Activated CD8-positive, alpha-beta memory T cell treated with anti-CD3 and anti-CD28 coated beads for 1 hour (primary cell): ENCODE data around the gene MORN4.
"Not testable (repeated sequence)": the region's sequence is repeated elsewhere in the genome, so short reads cannot be mapped to it uniquely, and the experiment has no call there.

Experiments
- DNase-seq, 2 donors: peaks; one replicate each; pipeline ENCODE4 v3.0.0-alpha.2; 2020; ENCODE audit warnings: low read depth in 1 of 2; ENCODE audit errors: extremely low read depth in 1 of 2

The MORN4 gene

GRCh38 chr10:97632949-97633884 lies at the start of gene MORN4:
Gene MORN4 (minus strand): TSS chr10:97633500. CDS start chr10:97619653, 13,847 bp downstream.
- DNase-seq = peak; percentile 79 to 81

- no peak for DNase-seq
Measured at GRCh38 chr10:97682042-97682441, 48.7 kb upstream of the MORN4 start.

DNA sequence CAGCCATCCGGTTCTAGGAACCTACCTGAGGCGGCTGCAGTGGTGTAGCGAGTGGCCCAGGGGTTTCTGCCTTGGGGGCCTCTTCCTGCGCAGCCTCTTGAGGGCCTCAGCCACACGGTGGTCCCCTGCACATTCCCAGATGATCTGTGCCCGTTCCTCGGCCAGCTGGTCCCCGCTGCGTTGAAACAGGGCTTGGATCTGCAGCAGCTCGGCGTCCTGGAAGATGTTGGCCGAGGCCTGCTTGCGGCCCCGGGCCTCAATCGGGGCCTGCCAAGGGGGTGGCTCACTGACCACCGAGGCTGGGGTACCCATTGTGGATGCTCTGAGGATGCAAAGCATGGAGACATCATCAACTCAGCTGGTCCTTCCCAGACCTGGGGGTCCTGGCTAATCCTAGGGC lies 46.3 kb upstream of the MORN4 start:
- DNase-seq = no peak

- peak; percentile 16 to 32 for DNase-seq
Measured at GRCh38 chr10:97676770-97677581, 43.7 kb upstream of the MORN4 start.

- no peak for DNase-seq
Measured at GRCh38 chr10:97675222-97675621, 41.9 kb upstream of the MORN4 start.

GRCh38 chr10:97673736-97674525 lies 40.6 kb upstream of the MORN4 start:
- DNase-seq = no peak

- no peak for DNase-seq
Measured at GRCh38 chr10:97669571-97669970, 36.3 kb upstream of the MORN4 start.

- DNase-seq = no peak
Measured at GRCh38 chr10:97667463-97667862, 34.2 kb upstream of the MORN4 start.

DNA sequence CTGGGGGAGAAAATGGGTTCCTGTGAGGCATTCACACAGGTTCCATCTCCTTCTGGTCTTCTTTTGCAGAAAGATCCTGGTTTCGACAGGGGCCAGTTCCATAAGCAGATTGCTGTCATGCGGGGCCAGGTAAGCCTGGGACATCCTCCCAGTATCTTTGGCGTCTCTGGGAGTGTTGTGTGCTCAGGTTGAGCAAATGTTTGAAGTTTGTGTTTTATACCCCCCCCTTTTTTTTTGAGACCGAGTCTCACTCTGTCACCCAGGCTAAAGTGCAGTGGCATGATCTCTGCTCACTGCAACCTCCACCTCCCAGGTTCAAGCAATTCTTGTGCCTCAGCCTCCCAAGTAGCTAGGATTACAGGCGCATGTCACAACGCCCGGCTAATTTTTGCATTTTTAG lies 33.7 kb upstream of the MORN4 start:
- DNase-seq = no peak

GRCh38 chr10:97664282-97664850 lies 31.1 kb upstream of the MORN4 start:
- DNase-seq = no peak

DNA sequence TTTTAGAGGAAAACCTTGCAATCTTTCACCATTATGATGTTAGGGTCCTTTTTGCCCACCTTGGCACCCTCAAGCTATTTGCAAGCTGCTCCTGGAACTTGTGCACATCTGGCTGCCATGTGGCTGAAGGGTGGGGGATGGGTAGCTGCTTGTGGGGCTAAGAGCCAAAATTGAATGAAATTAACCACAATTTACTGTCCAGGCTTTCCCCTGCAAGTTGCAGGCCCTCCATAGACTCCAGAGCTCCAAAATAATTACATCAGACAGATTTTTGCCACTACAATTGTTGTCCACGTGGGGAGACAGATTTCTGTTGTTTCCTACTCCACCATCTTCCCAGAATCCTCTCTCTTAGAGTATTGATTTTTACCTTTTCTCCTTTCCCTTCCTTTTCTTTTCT lies 26.3 kb upstream of the MORN4 start:
- DNase-seq = no peak

GRCh38 chr10:97656777-97657176 lies 23.5 kb upstream of the MORN4 start:
- no peak for DNase-seq

DNA sequence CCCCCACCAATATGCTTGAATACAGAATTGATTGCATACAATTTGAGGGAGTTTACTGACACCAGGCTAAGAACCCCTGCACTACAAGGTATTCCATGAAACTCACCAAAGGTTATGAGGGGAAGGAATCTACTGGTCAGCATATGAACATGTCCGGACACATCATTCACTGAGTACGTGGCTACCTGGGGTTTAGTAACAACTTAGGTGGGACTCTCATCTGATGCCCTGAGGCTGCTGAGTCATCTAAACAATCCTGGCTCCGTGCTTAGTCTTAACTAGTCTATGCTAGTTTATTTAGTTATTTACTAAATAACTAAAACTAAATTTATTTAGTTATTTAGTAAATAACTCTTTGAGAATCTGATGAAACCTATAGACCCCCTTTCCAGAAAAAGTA lies 18.5 kb upstream of the MORN4 start:
- DNase-seq = no peak

GRCh38 chr10:97650726-97651125 lies 17.4 kb upstream of the MORN4 start:
- no peak for DNase-seq

DNA sequence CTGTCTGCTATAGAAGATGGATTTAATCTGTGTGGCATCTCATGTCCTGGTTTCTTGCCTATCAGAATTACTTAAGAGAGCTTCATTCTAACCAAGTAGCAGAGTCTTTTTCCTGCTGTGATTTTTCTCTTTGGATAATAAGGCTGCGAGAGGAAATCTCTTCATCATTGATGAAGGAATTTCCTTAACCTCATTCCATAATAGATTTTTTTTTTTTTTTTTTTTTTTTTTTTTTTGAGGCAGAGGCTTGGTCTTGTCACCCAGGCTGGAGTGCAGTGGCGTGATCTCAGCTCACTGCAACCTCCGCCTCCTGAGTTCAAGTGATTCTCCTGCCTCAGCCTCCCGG lies 16.1 kb upstream of the MORN4 start:
- not testable (repeated sequence) for DNase-seq

- no peak for DNase-seq
Measured at GRCh38 chr10:97648562-97649404, 15.5 kb upstream of the MORN4 start.

DNA sequence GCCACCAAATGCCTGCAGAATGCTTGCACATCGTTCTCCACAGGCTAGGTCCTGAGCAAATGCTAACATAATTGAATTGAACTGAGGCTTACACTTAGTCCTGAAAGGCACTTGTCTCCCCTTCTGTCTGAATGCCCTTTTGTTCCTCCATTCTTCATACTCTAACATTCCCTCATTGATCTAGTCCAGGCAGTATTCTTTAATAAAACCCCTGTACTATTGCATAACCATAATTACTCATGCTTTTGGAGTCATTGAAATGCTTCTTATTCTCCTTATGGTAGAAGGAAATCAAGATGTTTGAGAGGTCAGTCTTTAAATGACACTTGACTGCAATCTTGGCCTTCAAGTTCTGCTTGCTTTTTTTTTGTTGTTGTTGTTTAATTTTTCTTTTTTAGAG lies 14.3 kb upstream of the MORN4 start:
- DNase-seq = no peak

GRCh38 chr10:97644936-97645335 lies 11.6 kb upstream of the MORN4 start:
- DNase-seq = no peak

- DNase-seq = no peak
Measured at GRCh38 chr10:97643441-97643985, 10.2 kb upstream of the MORN4 start.
